GM18867 (cell line): ENCODE measurements around the gene SLC4A9.
A peak's percentile ranks its signal among the peaks of the same experiment; 100 is the strongest.
"Not testable (repeated sequence)": the region's sequence is repeated elsewhere in the genome, so short reads cannot be mapped to it uniquely, and the experiment has no call there.

Experiments used
- ATAC-seq: cut with Tn5 transposase; IDR thresholded peaks from one replicate; pipeline ENCODE4 v1.9.1; 2021; ENCODE audit warnings: mild to moderate bottlenecking, moderate library complexity; ENCODE audit not compliant: unreplicated experiment

SLC4A9 gene

DNA sequence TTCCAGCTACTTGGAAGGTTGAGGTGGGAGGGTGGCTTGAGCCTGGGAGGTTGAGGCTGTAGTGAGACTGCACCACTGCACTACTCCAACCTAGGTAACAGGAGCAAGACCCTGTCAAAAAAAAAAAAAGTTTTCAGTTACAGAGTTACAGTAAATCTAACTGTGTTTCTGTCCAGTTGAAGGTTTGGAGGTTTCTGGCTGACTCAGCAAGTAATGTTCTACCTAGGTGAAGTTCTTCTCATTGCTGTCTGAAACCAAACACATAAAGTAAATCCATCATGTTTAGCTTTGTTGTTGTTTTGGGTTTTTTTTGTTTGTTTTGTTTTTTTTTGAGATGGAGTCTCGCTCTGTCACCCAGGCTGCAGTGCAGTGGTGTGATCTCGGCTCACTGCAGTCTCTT, 33.7 kb downstream of the SLC4A9 start:
- no peak for ATAC-seq

DNA sequence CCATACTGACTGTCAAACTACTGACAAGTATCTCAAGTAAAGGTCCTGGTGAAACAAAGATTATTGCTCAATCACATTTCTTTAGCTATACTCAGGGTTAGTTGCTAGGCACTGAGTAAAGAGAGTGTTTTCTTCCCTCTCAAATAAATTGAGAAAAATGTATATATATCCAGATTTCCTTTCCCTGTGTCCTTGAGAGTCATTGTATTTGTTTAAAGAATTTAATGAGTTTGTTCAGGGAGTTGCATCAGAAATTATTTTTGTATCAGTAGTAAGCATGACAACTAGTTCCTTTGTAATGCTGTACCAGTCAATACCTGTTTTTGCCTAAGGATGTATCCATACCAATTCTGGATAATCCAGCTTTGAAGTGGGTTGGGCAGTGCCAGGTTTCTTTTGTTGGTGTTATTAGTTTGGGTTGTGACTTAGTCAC, 38.4 kb downstream of the SLC4A9 start:
- ATAC-seq, result no peak

DNA sequence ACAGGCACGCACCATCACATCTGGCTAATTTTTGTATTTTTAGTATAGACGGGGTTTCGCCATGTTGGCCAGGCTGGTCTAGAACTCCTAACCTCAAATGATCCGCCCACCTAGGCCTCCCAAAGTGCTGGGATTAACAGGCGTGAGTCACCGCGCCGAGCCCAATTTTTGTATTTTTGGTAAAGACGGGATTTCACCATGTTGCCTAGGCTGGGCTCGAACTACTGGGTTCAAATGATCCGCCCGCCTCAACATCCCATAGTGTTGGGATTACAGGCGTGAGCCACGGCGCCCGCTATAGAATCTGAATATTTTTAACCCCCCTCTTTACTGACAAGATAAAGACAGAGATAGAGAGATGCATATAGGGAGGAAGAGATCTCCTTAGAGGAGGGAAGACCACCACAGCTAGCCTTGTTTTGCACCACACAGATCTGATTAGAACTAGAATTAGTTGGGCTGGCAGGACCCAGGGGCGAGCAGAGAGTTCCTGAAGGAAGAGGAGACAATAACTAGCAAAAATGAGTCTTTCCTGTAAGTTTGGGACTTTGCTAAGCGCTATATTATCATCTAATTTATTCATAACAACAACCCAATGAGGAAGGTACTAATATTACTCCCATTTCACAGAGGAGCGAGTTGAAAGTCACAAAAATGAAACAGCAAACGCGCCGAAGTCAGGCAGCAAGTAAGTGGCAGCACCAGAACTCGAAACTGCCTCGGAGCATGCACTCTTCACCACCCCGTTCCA, 40.2 kb downstream of the SLC4A9 start:
- ATAC-seq, result peak; percentile 9

DNA sequence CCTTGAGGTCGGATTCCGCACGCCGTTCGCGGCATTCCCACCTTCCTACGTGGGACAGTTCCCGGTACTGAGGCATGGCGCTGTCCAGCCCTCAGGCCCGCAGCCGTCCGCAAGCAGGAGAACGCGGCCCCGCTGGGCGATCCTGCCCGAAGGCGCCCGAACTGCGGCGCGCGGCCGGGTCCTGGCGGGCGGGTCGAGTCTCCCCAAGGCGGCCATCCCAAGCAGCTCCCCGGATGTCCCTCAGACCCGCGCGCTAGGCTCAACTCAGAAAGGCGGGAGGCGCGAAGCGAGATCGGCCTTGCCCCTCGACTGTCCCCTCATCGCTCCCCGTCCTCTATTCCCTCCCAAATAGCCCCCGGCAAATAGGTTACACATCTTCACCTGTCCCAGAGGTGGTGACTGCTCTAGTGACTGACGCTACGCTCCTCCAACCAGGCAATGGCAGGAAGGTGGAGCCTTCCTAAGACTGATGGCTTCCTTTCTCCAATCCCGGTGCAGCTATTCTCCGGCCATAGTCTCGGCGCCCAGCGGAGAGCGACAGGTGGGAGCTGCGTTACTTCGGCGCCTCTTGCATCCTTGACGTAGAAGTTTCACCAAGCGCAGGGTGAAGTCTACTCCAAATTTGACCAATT, 40.9 kb downstream of the SLC4A9 start:
- ATAC-seq, result peak; percentile 67

DNA sequence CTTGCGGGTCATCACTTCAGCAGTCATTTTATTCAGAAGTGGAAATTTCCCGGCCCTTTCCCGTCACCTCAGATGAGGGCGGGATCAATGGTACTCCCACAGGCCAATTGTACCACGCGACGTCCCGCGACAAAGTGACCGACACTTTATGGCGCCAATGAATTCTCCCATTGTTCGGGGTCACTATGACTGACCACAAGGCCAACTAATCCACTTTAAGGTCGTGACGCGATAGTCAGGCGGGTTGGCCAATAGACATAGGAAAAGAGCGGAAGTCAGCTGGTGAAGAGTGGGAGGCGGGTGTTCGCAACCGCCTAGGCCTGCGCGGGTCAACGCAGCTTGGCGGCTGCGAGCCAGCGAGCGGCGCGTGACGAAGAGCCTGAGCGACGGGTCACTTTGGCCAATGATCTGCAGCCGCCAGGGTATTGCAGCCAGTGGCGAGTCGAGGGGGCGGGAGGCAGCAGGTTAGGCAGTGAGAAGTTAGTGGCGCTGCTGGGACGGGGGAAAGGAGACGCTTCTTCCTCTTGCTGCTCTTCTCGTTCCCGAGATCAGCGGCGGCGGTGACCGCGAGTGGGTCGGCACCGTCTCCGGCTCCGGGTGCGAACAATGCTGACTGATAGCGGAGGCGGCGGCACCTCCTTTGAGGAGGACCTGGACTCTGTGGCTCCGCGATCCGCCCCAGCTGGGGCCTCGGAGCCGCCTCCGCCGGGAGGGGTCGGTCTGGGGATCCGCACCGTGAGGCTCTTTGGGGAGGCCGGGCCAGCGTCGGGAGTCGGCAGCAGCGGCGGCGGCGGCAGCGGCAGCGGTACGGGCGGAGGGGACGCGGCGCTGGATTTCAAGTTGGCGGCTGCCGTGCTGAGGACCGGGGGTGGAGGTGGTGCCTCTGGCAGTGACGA, 41.6 kb downstream of the SLC4A9 start, which contains the start of gene ANKHD1:
ANKHD1 (plus strand) TSS at position 472 of the 896 bp plus-strand sequence; CDS start at position 607, 135 bp downstream.
- peak; percentile 83 for ATAC-seq

DNA sequence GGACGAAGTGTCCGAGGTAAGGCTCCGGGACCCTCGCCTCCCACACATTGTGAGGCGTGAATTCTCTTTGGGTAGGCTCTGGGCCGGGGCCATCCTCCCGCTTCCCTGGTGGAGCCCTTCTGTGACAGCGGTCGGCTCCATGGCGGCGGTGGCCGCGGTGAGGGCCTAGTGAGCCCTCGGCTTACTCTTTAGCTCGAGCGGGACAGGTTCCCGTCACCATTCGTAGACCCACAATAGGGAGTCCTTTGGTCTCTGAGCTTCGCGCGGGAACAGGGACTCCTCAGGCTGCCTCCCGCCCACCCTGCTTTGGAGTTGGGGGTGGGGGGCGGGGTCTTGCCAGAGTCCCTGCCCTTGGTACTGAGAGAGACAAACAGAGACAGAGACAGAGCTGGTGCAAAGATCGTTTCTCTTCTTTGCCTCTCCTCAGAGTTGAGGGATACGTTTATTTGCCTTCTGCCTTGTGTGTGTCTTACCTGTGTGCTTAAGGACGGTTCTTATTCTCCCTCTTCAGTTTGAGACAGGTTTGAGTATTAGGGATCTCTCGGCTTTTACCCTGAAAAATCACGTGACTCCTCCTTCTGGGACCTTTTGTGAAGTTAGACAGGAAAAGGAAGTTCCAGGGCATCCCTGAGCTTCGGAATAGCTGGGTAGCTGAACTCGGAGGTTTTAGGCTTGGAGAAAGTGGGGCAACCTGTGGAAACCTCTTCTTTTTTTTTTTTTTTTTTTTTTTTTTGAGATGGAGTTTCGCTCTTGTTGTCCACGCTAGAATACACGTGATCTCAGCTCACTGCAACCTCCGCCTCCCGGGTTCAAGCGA, 42.5 kb downstream of the SLC4A9 start:
- ATAC-seq, result peak; percentile 0

DNA sequence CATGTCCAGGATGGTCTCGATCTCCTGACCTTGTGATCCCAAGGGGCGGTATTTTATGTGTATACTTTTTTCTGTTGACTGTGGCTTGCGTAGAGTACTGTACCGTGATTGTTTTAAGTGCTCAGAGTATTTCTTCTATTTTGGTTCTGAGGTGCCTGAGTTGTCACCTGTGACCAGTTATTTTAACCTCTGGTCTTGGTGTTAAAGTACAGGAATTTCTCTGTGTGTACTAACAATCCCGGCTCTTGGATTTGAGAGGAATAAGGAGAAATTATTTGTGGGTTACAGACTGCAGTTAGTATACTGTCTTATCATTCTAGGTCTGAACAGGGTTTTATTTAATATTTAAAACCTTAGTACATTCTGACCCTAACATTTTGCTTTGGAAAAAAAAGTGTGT, 43.6 kb downstream of the SLC4A9 start:
- no peak for ATAC-seq

DNA sequence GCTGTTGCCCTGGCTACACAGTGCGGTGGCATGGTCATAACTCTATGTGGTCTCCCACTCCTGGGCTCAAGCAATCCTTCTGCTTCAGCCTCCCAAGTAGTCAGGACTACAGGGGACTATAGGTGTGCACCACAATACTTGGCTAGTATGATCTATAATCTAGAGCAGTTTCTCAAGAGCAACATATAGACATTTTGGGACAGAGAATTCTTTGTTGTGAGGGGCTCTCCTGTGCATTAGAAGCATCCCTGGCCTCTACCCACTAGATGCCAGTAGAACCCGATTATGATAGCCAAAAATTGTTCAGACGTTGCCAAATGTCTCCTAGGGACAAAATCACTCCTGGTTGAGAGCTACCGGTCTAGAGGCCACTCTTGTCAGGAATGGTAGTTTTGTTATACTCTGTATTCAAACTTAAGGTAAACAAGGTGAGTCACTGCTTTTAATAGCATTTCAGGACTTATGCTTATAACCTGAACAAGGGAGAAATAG, 48.8 kb downstream of the SLC4A9 start:
- ATAC-seq, result no peak

DNA sequence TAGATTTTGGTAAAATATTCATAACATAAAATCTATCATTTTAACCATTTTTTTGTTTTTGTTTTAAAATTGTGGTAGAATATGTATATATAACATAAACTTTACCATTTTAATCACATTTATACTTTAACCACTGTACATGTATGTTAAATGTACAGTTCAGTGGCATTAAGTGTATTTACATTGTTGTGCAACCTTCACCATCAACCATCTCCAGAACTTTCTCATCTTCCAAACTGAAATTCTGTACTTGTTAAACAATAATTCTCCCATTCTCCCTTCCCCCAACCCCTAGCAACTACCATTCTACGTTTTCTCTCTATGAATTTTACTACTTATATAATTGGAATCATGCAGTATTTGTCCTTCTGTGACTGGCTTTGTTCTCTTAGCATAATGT, 53.2 kb downstream of the SLC4A9 start:
- ATAC-seq, result no peak

DNA sequence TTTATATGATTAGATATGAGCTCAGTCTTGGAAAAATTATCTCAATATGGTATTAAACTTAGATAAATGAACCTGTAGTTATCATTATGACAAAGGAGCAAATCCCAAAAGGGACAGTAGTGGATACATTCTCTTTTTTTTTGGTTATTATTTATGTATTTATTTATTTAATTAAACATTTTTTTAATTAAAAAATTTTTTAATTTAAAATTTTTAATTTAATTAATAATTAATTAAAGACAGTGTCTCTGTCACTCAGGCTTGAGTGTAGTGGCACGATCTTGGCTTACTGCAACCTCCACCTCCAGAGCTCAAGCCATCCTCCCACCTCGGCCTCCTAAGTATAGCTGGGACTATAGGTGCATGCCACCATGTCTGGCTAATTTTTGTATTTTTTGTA, 57.2 kb downstream of the SLC4A9 start:
- no peak for ATAC-seq

DNA sequence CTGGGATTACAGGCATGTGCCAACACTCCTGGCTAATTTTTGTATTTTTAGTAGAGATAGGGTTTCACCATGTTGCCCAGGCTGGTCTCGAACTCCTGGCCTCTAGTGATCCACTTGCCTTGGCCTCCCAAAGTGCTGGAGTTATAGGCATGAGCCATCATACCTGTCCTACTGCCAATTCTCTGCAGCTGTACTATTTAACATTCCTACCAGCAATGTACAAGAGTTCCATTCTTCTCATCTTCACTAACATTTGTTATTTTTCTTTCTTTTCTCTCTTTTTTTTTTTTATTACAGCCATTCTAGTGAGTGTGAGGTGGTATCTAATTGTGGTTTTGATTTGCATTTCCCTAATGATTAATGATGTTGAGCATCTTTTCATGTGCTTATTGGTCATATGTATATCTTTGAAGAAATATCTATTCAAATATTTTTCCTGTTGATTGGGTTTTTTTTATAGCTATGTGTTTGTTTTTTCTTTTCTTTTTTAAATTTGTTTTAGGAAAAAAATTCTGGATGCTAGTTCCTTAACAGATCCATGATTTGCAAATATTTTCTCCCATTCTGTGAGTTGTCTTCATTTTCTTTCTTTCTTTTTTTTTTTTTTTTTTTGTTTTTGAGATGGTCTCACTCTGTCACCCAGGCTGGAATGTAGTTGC, 59.0 kb downstream of the SLC4A9 start:
- no peak for ATAC-seq

DNA sequence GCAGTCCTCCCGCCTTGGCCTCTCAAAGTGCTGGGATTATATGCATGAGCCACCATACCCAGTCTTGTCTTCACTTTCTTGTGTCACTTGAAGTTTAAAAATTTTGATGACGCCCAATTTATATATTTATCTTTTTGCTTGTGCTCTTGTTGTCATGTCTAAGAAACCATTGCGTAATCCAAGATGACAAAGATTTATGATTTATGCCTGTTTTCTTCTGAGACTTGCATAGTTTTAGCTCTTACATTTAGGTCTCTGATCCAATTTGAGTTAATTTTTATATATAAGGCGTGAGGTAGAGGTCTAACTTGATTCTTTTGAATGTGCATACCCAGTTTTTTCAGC, 60.2 kb downstream of the SLC4A9 start:
- no peak for ATAC-seq

DNA sequence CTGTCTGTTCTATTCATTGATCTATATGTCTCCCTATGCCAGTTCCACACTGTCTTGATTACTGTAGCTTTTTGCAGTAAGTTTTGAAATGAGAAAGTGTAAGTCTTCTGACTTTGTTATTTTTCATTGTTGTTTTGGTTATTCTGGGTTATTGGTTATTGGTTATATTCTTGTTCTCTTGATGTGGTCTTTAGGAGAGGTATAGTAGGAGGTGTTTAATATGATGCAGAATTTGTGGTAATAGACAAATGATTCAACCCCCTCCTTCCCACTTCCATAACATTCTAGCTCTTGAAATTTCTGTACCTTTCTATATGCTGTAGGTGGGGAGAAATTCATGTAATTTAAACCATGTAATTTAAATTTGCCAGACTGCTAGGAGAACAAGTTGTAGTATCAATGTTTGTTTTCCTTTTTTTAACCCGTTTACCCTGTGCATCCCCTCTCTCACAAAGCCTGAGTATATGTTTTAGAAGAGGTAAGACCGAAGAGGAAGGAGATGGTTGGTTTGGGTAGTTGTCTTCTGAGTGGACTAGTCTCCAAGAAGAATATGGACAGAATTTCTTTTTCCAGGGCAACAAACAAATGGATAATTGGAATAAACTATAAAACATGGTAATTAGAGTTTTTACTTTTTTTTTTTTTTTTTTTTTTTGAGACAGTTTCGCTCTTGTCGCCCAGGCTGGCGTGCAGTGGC, 60.8 kb downstream of the SLC4A9 start:
- no peak for ATAC-seq

DNA sequence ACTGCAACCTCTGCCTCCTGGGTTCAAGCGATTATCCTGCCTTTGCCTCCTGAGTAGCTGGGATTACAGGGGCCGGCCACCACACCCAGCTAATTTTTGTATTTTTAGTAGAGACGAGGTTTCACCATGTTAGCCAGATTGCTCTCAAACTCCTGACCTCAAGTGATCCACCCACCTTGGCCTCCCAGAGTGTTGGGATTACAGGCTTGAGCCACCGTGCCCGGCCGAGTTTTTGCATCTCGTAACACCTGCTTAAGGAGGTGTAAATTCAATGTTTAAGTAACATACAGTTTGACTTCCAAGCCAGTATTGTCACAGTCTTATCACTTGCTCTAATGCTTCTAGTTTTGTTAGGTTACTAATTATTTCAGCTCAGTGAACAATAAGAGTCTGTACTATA, 61.4 kb downstream of the SLC4A9 start:
- not testable (repeated sequence) for ATAC-seq

DNA sequence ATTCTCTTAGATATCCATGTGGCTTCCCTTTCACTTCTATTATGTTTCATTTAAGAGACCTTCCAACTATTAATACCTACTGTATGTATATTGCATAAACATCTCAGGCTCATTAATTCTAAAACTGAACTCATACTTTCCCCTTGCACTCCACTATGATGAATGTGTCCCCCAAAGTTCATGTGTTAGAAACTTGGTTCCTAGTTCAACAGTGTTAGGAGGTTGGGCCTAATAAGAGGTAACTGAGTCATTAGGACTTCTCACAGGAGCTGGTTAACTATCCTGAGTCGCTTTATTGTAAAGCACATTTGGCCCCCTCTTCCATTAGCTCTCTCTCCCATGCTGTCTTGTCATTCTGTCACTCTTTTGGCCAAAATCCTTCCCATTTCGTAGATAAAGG, 63.6 kb downstream of the SLC4A9 start:
- ATAC-seq, result no peak

DNA sequence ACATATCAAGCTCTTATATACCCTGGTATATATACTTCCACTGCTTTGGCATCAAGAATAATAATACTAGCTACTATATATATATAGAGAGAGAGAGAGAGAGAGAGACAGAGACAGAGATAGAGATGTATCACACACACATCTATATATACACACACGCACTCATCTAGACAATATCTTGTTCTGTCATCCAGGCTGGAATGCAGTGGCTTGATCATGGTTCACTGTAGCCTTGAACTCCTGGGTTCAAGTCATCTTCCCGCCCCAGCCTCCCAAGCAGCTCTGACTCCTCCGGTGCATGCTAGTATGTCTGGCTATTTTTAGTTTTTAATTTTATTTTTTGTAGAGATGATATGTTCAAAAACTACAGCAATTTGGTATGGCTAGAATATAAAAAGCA, 64.1 kb downstream of the SLC4A9 start:
- no peak for ATAC-seq
